CD14-positive monocyte (primary cell): ENCODE data around the gene CBX1. TPM values are rescaled to one million over a fixed set of nuclear protein-coding genes. Genes with fewer than 3 reads are reported as not detected.

Source experiments
- DNase-seq, 3 donors: peaks; one replicate each; pipeline ENCODE4 v3.0.0-alpha.2; 2011 to 2022
- H2AFZ ChIP-seq: 2 replicates; pipeline ENCODE4 v1.6.0; 2012; ENCODE audit warnings: mild to moderate bottlenecking, low read depth, low read length, inconsistent platforms; ENCODE audit not compliant: insufficient read depth, poor library complexity, severe bottlenecking
- H3K27ac ChIP-seq, 2 donors: 1 replicate in 1 of 2; 2 replicates in 1 of 2; pipeline ENCODE4 v1.5.1; 2012 to 2013; ENCODE audit warnings: low read length in 2 of 2, control low read depth in 1 of 2, inconsistent platforms in 1 of 2, low read depth in 1 of 2, mild to moderate bottlenecking in 1 of 2
- H3K27me3 ChIP-seq, 2 donors: one replicate each; pipeline versions ENCODE4 v1.6.0 to v1.6.1; 2011 to 2013; ENCODE audit warnings: low read length in 2 of 2; ENCODE audit not compliant: control insufficient read depth in 2 of 2, insufficient read depth in 2 of 2
- H3K36me3 ChIP-seq, 2 donors: replicated peaks in 1 of 2; 1 replicate in 1 of 2; 2 replicates in 1 of 2; pipeline versions ENCODE4 v1.5.1 to v1.6.1; 2012 to 2013; ENCODE audit warnings: low read length in 2 of 2, control low read depth in 1 of 2, inconsistent platforms in 1 of 2, mild to moderate bottlenecking in 1 of 2; ENCODE audit not compliant: insufficient read depth in 2 of 2, control insufficient read depth in 1 of 2
- H3K4me1 ChIP-seq, 2 donors: 1 replicate in 1 of 2; 2 replicates in 1 of 2; pipeline versions ENCODE4 v1.5.1 to v1.6.1; 2012 to 2013; ENCODE audit warnings: low read length in 2 of 2, control low read depth in 1 of 2, inconsistent platforms in 1 of 2, mild to moderate bottlenecking in 1 of 2, moderate library complexity in 1 of 2; ENCODE audit not compliant: insufficient read depth in 2 of 2, control insufficient read depth in 1 of 2
- H3K4me2 ChIP-seq: replicated peaks from 2 replicates; pipeline ENCODE3; 2012; ENCODE audit warnings: low read length, moderate library complexity, mild to moderate bottlenecking; ENCODE audit not compliant: poor library complexity, severe bottlenecking; ENCODE audit errors: extremely low read depth
- H3K4me3 ChIP-seq, 3 experiments: fragments of 200-600 bp in 1 of 3; sonication (generic) in 1 of 3; replicated peaks in 1 of 3; 1 replicate in 2 of 3; 2 replicates in 1 of 3; pipeline ENCODE4 v1.5.1; 2011 to 2013; ENCODE audit warnings: low read length in 3 of 3, mild to moderate bottlenecking in 3 of 3, control low read depth in 2 of 3, low read depth in 2 of 3, inconsistent platforms in 1 of 3, moderate library complexity in 1 of 3
- H3K79me2 ChIP-seq: 2 replicates; pipeline ENCODE4 v1.6.0; 2012; ENCODE audit warnings: mild to moderate bottlenecking, control low read depth, inconsistent platforms, low read length, moderate library complexity; ENCODE audit not compliant: insufficient read depth
- H3K9ac ChIP-seq: 2 replicates; pipeline ENCODE4 v1.6.0; 2017; ENCODE audit warnings: low read length, mild to moderate bottlenecking; ENCODE audit not compliant: insufficient read depth, poor library complexity, severe bottlenecking
- H3K9me3 ChIP-seq, 2 donors: replicated peaks in 1 of 2; 1 replicate in 1 of 2; 2 replicates in 1 of 2; pipeline versions ENCODE4 v1.5.1 to v1.6.1; 2012 to 2013; ENCODE audit warnings: low read length in 2 of 2, control low read depth in 1 of 2; ENCODE audit not compliant: control insufficient read depth in 1 of 2, insufficient read depth in 1 of 2
- H4K20me1 ChIP-seq: 2 replicates; pipeline ENCODE4 v1.6.0; 2012; ENCODE audit warnings: mild to moderate bottlenecking, low read length, control low read depth, moderate library complexity; ENCODE audit not compliant: insufficient read depth
- H3K27ac Mint-ChIP-seq, 7 donors: one replicate each; pipeline ENCODE4 v1.8.0; 2020; ENCODE audit warnings: mild to moderate bottlenecking in 7 of 7, mixed read lengths in 7 of 7, moderate library complexity in 6 of 7, inconsistent platforms in 2 of 7
- H3K27me3 Mint-ChIP-seq, 3 donors: one replicate each; pipeline ENCODE4 v1.8.0; 2021 to 2022; ENCODE audit warnings: low read depth in 3 of 3, mild to moderate bottlenecking in 3 of 3, mixed read lengths in 3 of 3, moderate library complexity in 3 of 3, inconsistent platforms in 1 of 3
- H3K36me3 Mint-ChIP-seq, 2 donors: one replicate each; pipeline ENCODE4 v1.8.0; 2020; ENCODE audit warnings: mixed read lengths in 2 of 2, inconsistent platforms in 1 of 2, mild to moderate bottlenecking in 1 of 2
- H3K4me1 Mint-ChIP-seq: one replicate; pipeline ENCODE4 v1.8.0; 2020; ENCODE audit warnings: mild to moderate bottlenecking, mixed read lengths
- H3K4me3 Mint-ChIP-seq, 2 donors: one replicate each; pipeline ENCODE4 v1.8.0; 2020; ENCODE audit warnings: mild to moderate bottlenecking in 2 of 2, mixed read lengths in 2 of 2, moderate library complexity in 1 of 2
- H3K9me3 Mint-ChIP-seq, 7 donors: one replicate each; pipeline ENCODE4 v1.8.0; 2020 to 2022; ENCODE audit warnings: mixed read lengths in 7 of 7, mild to moderate bottlenecking in 6 of 7, moderate library complexity in 6 of 7, inconsistent platforms in 2 of 7
- CTCF ChIP-seq: fragments of 200-600 bp; IDR thresholded peaks from one replicate; pipeline ENCODE4 v1.8.0; 2022; ENCODE audit warnings: antibody characterized with exemption, mild to moderate bottlenecking
- WGBS: methylation state at CpG from one replicate; pipeline ENCODE4 v1.1.5; 2013; ENCODE audit warnings: missing lambda C conversion rate; ENCODE audit not compliant: insufficient coverage; 5-methylcytosine and 5-hydroxymethylcytosine counted together
- intact Hi-C, 2 donors: fragments of 100-400 bp; cut with micrococcal nuclease; formaldehyde crosslinking; loops; one replicate each; pipeline versions ENCODE4 v1.15.0 to v1.15.1; 2023
- polyA plus RNA-seq, 3 donors: library from polyadenylated mRNA; depleted of rRNA in 1 of 3; unstranded in 2 of 3; stranded (reverse) in 1 of 3; fragments of 300-500 nt in 2 of 3; fragments of >200 nt in 1 of 3; fragmentation: Illumina TruSeq in 2 of 3; gene quantifications; 1 replicate in 2 of 3; 2 replicates in 1 of 3; pipeline ENCODE4 v1.2.3, GENCODE V29; 2012 to 2021

The CBX1 gene
- polyA plus RNA-seq, 3 donors: 12.5 to 18.2 (median 17.2) TPM

- Histone ChIP-seq H3K27ac (no peak overlapping the region), H3K9ac (no peak overlapping the region), H3K4me2 (no peak overlapping the region), H3K4me1 (peaks cover 19 to 22% of the 10 kb centered on the region in 2 donors), H3K36me3 (no peaks in the 10 kb centered on the region), H4K20me1 (no peaks in the 10 kb centered on the region), H3K79me2 (no peaks in the 10 kb centered on the region), H3K27me3 (peaks cover 11 to 12% of the 10 kb centered on the region in 2 donors), H3K9me3 (no peaks in the 10 kb centered on the region), H3K4me3 (no peak overlapping the region), H2AFZ (no peak overlapping the region)
- H3K27me3 Mint-ChIP-seq: peaks cover 24 to 32% (median 25%) of the 10 kb centered on the region in 3 donors
- no peak for TF ChIP-seq CTCF
- WGBS: 80% methylated on average over 3 of the region's 8 CpGs
- H3K27ac Mint-ChIP-seq: no peak overlapping the region
- H3K4me1 Mint-ChIP-seq: peaks cover 17% of the 10 kb centered on the region
- DNase-seq: no peak
- intact Hi-C loops: no loop called here
- H3K4me3 Mint-ChIP-seq: no peak overlapping the region
- no peaks in the 10 kb centered on the region for H3K36me3 Mint-ChIP-seq
- H3K9me3 Mint-ChIP-seq: no peaks in the 10 kb centered on the region
Observed at GRCh38 chr17:48144231-48144630, 43.0 kb upstream of the CBX1 start.

- peaks cover 22 to 25% of the 10 kb centered on the region in 2 donors for H3K4me1 ChIP-seq
- WGBS: 79% methylated on average over 2 of the region's 6 CpGs
- H3K27ac ChIP-seq: no peak overlapping the region
- Mint-ChIP-seq H3K9me3 (no peaks in the 10 kb centered on the region), H3K4me1 (peaks cover 17% of the 10 kb centered on the region), H3K4me3 (no peak overlapping the region), H3K36me3 (no peaks in the 10 kb centered on the region), H3K27me3 (peaks cover 19 to 27% (median 24%) of the 10 kb centered on the region in 3 donors), H3K27ac (no peak overlapping the region)
- no peaks in the 10 kb centered on the region for H3K79me2 ChIP-seq
- H2AFZ ChIP-seq: no peak overlapping the region
- H3K9me3 ChIP-seq: no peaks in the 10 kb centered on the region
- DNase-seq: no peak
- TF ChIP-seq CTCF: no peak
- no peaks in the 10 kb centered on the region for H3K36me3 ChIP-seq
- H3K27me3 ChIP-seq: peaks cover 6 to 7% of the 10 kb centered on the region in 2 donors
- H3K4me2 ChIP-seq: no peak overlapping the region
- H3K4me3 ChIP-seq: no peak overlapping the region
- intact Hi-C loops: no loop called here
- H4K20me1 ChIP-seq: no peaks in the 10 kb centered on the region
- H3K9ac ChIP-seq: no peak overlapping the region
Observed at GRCh38 chr17:48143629-48144028, 42.4 kb upstream of the CBX1 start.
